GM18520 (cell line): ENCODE results near the gene NUP62.
"Not testable (repeated sequence)": the region's sequence is repeated elsewhere in the genome, so short reads cannot be mapped to it uniquely, and the experiment has no call there.

ENCODE experiments used
- ATAC-seq: cut with Tn5 transposase; IDR thresholded peaks from one replicate; pipeline ENCODE4 v1.9.1; 2021; ENCODE audit not compliant: unreplicated experiment

NUP62 gene, protein sequence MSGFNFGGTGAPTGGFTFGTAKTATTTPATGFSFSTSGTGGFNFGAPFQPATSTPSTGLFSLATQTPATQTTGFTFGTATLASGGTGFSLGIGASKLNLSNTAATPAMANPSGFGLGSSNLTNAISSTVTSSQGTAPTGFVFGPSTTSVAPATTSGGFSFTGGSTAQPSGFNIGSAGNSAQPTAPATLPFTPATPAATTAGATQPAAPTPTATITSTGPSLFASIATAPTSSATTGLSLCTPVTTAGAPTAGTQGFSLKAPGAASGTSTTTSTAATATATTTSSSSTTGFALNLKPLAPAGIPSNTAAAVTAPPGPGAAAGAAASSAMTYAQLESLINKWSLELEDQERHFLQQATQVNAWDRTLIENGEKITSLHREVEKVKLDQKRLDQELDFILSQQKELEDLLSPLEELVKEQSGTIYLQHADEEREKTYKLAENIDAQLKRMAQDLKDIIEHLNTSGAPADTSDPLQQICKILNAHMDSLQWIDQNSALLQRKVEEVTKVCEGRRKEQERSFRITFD

DNA sequence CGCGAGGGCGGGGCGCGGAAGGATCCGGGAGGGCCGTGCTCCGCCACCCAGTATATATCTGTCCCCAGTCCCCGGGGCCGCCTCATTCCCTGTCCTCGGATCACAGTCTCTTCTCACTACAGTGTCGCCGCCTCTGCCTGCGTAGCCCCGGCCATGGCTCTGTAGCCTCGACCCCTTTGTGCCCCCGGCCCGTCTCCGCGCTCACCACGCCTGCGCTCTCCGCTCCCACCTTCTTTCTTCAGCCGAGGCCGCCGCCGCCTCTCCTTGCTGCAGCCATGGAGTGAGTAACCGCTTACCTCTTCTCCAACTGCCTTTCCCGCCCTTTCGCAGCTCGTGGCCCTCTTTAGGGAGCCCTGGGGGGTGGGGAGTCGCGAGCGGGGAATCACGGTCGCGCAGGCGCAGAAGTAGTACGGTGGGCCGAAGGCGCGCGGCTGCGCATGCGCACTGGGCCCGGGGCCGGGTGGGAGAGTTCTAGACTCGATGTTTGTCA is at the start of gene NUP62, which contains the start of gene ATF5:
Gene NUP62 (minus strand): TSS at position 384 of the 490 bp plus-strand sequence. CDS start 19,697 bp downstream, outside the sequence.
Gene ATF5 (plus strand): TSS at position 85 of the 490 bp plus-strand sequence. CDS start 1,646 bp downstream, outside the sequence.
- peak; percentile 31 for ATAC-seq

GRCh38 chr19:49978324-49978723 is 49.0 kb upstream of the NUP62 start:
- no peak for ATAC-seq

DNA sequence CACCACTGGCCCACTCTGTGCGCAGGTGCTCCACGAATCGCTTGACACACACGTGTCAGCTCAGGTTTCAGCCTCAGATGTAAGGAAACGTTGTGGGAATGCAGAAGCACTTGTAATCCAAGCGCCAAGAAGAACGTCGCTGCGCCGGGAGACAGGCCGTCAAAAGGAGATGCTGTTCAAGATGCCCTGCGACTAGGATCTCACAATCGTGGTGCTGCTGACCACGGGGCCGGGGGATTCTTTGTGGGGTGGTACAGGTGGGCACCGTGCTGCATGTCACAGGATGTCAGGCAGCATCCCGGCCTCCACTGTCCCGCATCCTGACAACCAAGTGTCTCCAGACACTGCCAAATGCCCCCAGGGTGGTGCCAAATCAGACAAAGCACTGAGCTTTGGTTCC is 48.6 kb upstream of the NUP62 start:
- ATAC-seq: no peak

DNA sequence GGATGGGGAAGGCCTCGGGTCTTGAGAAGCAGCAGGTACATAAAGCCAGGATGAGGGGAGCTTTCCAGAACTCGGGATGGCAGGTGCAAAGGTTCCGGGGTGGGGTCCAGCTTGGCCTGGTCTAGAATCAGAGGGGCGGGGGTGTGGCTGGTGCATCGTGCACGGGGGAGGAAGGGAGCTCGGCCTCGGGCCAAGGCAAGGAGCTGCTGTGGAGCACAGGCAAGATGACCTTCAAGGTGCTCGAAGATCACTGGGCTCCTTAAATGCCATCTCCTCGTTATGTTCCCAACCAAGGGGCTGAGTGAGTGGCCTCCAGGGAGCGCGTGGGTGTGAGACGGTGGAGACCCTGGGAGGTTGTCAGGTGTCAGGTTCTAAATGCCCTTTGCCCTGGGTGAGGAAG is 47.8 kb upstream of the NUP62 start:
- ATAC-seq: no peak

DNA sequence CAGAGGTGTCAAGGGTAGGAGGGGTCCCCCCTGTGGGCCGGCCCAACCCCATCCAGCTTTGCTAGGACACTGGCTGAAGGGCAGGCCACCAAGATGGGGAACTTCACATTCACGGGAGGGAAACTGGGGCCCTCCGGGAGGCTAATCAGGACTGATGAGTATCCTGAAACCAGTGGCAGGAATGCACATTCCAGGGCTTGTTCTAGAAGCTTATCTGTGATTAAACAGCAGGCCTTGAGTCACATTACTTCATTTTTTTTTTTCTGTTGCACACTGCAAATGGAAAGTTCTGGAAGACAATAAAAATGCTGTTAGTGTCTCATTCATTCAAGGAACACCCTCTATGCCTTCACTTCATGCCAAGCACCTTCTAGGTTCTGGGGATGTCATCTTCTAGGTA is 47.2 kb upstream of the NUP62 start:
- ATAC-seq: no peak

DNA sequence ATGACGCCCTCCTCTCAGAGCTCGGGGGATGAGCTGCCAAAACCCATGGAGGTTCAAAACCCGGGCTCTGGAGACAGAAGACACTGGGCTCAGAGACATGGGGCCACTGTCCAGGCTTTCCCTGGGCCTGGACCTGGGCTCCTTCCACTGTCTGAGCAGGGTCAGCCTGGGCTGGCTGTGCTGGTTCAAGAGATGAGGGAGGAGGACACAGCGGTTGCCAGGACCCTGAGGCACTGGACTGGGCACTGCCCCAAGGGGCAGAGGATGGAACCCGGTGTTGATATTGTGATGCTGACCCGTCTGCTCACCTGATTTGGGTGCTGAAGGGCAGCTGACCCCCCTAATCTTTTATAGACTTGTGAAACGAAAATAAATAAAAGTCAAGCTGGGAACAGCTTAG is 45.7 kb upstream of the NUP62 start:
- no peak for ATAC-seq

DNA sequence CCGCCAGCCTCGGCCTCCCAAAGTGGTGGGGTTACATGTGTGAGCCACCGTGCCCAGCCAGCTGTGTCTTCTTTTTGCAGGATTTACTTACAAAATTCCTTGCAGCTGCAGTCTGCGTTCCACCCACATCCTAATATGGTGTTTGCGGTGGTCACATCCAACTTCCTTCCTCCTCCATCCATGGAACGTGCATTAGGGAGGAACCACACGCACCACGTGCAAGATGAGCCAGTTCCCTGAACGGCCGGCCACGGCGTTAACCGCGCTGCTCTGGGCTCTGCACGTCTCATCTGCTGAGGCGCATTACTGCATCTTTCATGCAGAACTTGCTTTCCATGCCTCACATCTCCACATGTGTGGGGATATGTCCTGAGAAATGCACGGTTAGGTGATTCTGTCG is 44.7 kb upstream of the NUP62 start:
- no peak for ATAC-seq

DNA sequence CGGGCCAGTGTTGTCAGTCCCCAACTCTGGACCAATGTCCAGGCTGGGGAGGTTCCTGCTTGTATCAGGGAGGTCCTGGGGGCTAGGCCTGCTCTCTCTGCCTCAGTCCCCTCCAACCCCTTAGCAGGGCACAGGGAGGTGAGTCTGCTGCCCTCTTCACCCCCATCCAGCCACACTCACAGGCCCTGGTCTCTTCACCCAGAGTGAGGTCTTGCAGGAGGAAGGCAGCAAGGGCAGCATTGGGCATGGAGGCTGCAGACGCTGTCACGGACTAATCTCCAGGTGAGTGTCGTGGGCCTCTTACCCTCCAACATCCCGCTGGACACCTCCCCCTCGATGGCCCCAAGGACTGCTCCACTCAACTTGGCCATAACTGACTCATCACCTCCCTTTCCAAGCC is 43.5 kb upstream of the NUP62 start:
- no peak for ATAC-seq

- ATAC-seq: no peak
Observed at GRCh38 chr19:49971991-49972411, 42.7 kb upstream of the NUP62 start.

DNA sequence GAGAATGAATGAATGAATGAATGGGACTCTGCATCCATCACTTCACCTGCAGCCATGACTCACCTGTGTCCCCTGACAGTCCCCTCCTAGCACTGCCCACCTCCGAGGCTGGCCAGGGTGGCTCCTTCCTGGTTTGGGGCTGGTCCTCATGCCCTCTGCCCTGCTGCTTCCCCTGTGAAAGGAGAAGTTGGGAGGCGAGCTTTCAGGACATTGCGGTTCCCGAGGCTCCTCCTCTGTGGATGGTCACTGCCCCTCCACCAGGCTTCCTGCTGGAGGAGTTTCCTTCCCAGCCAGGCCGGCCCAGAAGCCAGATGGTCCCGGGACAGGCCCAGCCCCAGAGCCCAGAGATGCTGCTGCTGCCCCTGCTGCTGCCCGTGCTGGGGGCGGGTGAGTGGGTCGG is 40.1 kb upstream of the NUP62 start:
- not testable (repeated sequence) for ATAC-seq

DNA sequence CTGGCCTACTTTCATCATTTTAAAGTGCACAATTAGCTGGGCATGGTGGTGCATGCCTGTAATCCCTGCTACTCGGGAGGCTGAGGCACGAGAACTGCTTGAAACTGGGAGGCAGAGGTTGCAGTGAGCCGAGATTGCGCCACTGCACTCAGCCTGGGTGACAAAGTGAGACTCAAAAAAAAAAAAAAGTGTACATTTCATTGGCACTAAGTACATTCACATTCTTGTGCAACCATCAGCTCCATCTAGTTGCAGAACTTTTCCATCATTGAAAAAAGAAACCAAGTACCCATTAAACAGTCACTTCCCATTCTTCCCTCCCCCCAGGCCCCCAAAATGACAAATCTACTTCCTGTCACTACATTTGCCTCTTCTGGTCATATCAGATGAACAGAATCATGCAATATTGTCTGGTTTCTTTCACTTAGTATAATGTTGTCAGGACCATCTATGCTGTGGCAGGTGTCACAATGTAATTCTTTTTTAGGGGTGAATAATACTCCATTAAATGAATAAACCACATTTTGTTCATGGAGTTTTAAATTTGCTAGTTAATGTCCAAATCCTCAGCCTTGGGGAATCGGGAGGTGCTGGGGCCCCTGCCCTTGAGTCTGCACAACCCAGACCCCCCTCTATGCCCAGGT is 39.1 kb upstream of the NUP62 start:
- no peak for ATAC-seq

GRCh38 chr19:49960980-49961379 is 31.7 kb upstream of the NUP62 start, which contains the start of gene SIGLEC11:
Gene SIGLEC11 (minus strand): TSS chr19:49961172. CDS start chr19:49961081, 91 bp downstream.
- not testable (repeated sequence) for ATAC-seq

DNA sequence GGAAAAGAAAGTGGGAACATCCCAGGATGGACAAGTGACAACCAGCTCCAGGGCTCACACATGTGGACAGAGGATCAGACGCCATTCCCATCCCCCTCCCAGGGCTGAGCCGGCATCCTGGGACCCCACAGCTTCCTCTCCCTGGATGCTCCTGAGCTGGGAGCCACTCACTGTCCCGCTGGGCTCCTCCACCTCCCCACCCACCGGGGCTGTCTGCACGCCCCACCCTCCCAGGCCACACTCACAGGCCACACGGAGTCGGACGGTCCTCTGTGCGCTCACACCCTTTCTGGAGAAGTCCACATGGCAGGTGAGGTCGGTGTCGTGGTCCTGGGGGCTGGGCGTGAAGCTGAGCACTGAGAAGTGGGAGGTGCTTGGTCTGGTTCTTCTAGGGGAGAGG is 30.6 kb upstream of the NUP62 start:
- not testable (repeated sequence) for ATAC-seq

DNA sequence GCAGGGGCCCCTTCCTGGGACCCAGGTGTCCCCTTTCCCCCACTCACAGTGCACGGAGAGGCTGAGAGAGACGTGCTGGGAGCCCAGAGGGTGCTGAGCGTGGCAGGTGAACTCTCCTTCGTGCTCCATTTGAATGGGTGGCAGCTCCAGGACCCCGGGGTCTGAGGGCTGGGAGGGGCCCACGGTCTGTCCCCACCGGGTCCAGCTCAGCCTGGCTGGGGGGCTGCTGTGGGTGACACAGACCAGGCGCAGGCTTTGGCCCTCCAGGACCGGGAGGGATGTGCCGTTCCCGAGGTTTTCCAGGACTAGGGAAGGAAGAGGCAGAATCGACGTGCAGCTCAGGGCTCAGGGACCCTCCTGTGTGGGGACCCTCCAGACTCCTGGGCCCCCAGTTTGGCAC is 29.3 kb upstream of the NUP62 start:
- ATAC-seq: not testable (repeated sequence)

- ATAC-seq: not testable (repeated sequence)
Observed at GRCh38 chr19:49958144-49958543, 28.8 kb upstream of the NUP62 start.

DNA sequence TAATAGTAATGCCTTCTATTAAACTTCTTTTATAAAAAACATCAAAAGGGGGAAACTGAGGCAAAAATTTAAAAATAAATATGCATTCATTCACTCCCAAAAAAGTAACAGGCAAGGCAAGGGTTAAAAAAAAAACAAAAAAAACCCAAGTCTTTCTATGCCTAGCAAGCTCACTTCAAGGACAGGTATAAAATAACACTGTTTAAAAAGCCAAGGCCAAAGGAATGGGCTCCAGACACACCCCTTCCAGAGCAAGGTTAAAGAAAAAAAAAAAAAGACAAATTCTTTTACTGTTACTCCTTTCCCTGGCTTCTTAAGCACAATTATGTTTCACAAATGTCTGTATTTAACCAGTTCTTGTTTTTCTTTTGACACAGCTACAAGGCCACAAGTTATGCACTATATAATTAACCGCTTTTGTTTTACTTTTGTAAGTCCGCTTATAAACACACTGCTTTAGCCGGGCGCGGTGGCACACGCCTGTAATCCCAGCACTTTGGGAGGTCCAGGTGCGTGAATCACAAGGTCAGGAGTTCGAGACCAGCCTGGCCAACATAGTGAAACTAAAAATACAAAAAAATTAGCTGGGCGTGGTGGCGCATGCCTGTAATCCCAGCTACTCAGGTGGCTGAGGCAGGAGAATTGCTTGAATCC is 28.1 kb upstream of the NUP62 start:
- no peak for ATAC-seq

- ATAC-seq: no peak
Observed at GRCh38 chr19:49956115-49956495, 26.8 kb upstream of the NUP62 start.

GRCh38 chr19:49954933-49955332 is 25.6 kb upstream of the NUP62 start:
- ATAC-seq: no peak

DNA sequence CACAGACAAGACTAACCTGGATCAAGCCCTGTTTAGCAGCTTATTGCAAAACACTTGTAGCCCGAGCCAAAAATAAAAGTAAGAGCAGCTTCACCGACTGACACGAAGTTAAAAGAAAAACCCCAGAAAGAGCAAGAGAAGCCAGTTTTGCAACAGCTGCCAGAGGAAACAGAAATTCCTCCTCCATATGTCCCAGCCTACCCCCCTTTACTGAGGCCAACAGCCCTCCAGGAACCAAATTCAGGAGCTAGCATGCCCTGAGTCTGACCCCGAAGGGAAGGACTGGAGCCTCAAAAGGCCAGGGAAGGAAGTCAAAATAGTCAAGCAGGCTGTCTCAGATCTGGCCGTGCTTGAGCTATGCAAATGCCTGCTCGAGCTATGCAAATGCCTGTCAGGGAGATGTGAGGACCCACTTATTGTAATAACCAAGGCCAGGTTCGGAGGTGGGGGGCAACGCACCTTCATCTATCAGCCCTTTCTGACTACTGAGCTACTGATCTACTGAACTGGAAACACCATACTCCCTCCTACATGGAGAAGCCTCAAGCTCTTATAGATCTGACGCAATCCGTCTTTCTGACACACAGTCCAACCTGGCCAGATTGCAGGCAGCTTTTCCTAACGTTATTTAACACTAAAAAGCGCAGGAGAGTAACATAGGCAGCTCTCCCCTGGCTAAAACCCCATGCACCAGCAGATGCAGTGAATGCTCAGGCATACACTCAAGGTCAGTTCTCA is 25.0 kb upstream of the NUP62 start:
- no peak for ATAC-seq

- ATAC-seq: no peak
Observed at GRCh38 chr19:49953416-49953815, 24.1 kb upstream of the NUP62 start.

DNA sequence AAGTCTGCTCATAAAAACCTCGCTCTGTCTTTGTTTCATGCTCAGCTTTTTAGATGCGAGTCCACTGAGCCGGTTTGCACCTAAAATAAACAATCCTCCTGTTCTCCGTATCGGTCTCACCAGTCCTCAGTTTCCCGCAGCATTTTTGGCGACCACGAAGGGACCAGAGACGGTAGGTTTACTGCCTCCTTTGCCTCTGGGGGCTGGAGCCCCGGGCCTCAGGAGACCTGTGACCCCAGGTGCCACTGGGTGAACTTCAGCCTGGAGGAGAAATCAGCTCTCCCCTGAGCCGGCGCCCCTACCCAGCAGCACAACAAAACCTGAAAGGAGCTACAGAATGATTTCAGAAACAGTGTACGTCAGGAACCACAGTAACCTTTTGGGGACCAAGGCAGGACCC is 23.6 kb upstream of the NUP62 start:
- no peak for ATAC-seq
